ENCODE measurements around the gene PSG11.
"Not testable (repeated sequence)": the region's sequence is repeated elsewhere in the genome, so short reads cannot be mapped to it uniquely, and the experiment has no call there.

PSG11 gene

DNA sequence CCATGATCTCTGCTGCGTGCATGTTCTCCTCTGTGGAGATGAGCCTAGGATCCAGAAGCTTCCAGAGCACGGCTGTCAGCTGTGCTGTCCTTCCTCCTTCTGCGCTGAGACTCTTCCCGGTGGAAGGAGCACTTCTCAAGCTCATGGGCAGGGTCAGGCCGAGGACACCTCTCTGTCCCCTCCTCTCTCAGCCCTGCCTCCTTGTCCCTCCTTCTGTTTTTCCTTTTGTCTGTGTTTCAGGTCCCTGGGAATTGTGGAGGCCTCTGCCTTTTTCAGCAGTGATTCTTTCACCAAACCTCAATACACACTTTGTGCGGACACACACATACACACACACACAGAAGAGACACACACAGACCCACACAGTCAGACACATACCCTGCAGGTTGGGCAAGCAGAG lies at the start of gene PSG11:
Gene PSG11, minus strand, starts transcription at position 101 of the 400 bp plus-strand sequence. Its CDS starts 97 bp downstream, at position 4.
- DNase-seq (ENCODE audit: low spot score) = not testable (repeated sequence)

DNA sequence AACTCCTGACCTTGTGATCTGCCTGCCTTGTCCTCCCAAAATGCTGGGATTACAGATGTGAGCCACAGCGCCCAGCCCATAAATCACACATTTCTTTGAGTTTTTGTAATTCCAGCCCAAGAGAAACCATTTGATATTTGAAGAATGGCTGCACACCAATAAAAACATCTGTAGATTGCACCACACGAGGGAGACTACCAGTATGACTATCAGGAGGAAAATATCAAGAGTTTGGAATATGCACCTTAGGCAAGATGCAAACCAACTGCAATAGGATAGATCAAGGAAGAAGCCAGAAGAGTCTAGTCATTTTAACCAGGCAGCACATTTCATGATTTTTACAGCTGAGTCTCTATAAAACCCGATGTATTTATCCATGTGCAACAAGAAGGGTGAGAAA lies 36.1 kb upstream of the PSG11 start:
- DNase-seq (ENCODE audit: low spot score) = not testable (repeated sequence)

DNA sequence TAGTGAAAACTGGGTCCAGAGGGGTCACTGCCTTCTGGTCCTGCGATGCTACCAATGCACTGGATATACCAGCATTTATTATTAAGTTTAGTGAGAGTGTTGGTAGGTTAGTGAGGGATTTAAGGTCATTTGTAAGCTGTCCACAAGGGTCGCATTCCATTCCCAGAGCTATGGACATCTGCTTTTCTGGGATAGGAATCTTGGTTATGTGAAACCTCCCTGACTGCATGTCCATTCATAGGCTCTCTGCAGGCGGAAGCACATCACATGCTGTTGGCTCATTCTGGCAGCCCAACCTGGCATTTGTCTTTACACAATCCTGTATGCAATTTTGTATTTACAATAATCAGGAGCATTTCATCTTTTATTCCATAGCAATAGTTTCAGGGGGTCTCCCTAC lies 35.1 kb upstream of the PSG11 start:
- DNase-seq (ENCODE audit: low spot score) = not testable (repeated sequence)

DNA sequence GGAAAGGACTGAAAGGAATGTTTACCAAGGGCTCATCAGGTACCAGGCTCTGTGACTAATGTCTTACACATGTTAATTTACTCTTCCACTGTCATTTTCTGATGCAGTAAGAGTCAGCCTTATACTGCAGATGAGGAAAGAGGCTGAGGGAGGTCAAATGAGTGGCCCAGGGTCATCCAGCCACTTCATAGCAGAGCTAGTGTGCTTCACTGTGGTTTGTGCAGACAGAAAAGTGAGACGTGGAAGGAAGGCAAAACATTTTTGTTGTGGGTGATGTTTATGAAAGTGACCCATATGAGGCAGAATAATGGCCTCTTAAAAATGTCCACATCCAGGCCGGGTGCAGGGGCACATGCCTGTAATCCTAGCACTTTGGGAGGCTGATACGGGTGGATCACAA lies 34.0 kb upstream of the PSG11 start:
- DNase-seq (ENCODE audit: low spot score) = not testable (repeated sequence)

DNA sequence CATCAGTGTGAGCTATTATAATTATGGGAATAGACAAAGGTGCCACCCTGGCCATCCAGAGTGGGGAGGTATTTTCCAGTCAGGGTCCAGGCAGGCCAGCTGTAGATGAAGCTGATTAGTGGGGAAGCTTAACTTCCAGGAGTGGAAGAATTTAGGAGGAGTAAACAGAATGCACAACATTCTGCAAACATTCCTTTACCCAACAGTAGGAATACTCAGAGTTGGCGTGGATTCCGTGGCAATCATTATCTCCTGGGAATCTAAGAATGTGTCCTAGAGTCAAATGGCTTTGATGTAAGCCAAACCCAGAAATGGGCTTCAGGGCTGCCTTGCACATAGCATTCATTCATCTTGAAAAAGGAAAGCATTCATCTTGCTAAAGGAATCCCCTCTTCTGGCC lies 33.2 kb upstream of the PSG11 start:
- DNase-seq (ENCODE audit: low spot score) = not testable (repeated sequence)

DNA sequence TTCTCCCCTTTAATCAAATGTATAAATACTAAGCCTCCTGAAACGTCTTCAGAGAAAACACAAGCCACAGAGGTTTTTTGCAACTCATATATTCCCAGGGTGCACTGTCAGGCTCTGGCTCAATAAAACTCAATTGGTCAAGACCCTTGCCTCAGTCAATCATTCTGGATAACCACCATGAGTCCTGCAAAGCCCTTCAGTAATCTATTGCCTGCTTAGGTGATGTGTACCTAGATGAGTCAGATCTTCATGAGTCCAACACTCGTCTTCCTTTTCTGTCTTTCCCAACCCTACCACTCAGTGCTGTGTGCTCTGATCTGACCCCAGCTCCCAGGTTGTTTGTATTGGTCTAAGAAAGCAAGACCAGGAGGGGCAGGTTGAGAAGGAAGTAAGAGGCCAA lies 32.2 kb upstream of the PSG11 start:
- not testable (repeated sequence) for DNase-seq (ENCODE audit: low spot score)

DNA sequence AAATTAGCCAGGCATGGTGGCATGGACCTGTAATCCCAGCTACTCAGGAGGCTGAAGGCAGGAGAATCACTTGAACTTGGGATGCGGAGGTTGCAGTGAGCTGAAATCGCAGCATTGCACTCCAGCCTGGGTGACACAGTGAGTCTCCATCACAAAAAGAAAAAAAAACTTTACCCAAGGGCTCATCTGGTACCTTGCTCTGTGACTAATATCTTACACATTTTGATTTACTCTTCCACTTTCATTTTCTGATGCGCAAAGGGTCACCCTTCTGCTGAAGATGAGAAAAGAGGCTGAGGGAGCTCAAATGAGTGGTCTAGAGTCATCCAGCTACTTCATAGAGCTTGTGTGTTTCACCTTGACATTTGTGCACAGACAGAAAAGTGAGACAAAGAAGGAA lies 21.7 kb upstream of the PSG11 start:
- DNase-seq (ENCODE audit: low spot score) = not testable (repeated sequence)

DNA sequence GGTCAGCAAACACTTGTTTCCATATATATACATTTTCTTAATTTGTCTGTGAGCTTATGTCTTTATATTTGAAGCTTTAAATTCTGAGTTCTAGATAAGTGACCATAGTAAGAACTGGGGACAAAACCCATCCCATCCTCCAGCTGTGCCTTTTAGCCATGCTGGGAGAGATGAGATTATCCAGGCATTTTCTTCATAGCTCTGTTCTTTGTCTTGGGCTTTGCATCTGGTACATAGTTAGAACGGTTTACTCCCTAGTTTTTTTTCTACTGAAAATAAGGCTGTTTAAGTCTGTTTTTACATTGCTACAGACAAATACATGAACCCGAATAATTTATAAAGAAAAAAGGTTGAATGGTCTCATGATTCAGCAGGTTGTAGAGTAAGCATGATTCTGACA lies 20.3 kb upstream of the PSG11 start:
- DNase-seq (ENCODE audit: low spot score) = not testable (repeated sequence)

DNA sequence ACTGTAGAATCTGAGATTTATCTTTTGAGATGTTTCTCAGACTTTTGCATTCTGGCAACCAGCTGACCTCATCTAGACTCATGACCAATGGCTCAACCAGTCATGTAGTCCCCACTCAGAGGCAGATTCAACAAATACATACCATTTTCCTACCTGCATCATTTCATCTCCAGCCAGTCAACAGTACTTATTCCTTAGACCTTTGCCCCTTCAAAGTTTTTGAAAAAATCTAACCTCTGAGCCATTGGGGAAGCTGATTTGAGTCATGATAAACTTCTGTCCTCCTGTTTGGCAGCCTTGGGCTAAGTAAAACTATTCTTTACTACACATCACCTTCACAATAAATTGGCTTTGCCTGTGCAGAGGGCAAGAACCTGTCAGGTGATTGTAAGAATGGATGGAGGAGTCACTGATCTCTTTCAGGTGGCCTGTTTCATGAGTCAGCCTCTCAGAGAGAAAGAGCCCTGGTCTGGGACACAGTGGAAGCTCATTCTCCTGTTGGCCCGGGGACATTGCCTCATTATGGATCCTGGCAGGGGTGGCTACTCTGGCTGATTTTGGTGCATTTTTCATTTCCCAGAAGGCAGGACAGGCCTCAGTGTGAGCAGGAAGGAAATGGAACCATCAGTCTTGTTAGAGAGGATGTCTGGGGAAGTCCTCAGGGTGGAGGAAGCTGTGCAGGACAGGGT lies 17.4 kb upstream of the PSG11 start:
- DNase-seq (ENCODE audit: low spot score) = not testable (repeated sequence)

DNA sequence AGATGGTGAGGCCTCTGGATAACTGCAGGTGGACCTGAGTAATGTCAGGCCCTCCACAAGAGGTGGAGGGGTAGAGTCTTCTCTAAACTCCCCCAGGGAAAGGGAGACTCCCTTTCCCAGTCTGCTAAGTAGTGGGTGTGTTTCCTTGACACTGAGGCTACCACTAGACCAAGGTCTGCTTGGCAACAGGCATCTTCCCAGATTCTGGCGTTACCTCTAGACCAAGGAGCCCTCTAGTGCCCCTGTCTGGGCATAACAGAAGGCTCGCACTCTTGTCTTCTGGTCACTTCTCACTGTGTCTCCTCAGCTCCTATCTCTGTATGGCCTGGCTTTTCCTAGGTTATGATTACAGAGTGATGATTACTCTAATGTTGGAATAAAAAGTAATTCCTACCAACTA lies 5.4 kb upstream of the PSG11 start:
- DNase-seq (ENCODE audit: low spot score) = not testable (repeated sequence)

DNA sequence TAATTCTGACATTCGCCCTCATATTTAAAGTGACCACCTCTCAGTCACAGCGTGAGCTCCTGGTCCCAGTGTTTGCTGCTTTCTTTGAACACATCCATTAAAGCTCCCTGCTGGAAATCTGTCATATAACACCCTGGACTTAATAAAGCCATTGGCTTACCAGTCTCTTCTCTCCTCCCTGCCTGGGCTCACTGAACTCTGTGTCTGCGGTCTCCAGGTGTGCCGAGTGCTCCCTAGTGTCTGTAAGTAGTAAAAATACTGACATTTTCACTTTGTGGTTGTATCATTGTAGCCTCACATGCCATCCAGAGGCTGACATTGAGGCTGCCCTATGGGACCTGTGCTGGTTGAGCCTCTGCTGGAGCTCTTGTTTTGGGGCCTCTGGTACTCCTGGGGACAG lies 2.6 kb upstream of the PSG11 start:
- no peak for DNase-seq (ENCODE audit: low spot score)

DNA sequence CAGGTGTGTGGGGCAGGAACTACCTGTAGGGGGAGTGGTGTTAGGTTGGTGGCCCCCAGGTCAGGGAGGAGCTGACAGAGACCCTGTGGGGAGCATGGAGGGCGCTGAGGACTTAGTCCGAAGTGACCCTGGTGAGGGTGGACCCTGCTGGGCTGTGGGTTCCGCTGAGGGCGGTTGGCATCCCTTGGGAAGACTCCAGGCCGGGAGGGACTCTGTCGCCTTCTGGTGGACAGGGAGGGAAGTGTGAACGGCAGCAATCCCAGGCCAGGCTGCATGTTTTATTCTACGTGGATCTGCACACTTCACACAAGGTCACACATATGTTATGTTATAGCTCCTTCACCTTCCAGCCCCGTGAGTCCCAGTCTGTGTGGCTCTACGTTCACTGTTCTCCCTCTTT lies 1.7 kb upstream of the PSG11 start:
- not testable (repeated sequence) for DNase-seq (ENCODE audit: low spot score)

DNA sequence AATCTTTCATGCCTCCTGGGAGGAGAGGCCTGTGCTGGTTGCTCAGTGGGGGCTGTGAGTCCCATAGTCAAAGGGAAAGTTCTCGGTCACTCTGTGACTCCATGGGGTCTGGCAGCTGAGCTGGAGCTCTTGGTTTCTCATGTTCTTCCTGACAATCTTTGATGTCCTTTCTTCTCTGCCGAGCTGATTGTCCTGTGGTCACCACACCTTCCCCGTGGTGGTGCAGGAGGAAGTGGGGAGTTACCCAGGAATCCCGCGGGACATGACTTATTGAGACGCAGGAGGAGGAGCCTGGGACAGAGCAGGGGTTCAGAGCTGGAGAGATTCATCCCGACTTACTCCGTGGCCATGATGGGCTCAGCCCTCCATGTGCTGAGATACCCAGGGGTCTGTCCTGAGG lies 792 bp upstream of the PSG11 start:
- DNase-seq (ENCODE audit: low spot score) = not testable (repeated sequence)

DNA sequence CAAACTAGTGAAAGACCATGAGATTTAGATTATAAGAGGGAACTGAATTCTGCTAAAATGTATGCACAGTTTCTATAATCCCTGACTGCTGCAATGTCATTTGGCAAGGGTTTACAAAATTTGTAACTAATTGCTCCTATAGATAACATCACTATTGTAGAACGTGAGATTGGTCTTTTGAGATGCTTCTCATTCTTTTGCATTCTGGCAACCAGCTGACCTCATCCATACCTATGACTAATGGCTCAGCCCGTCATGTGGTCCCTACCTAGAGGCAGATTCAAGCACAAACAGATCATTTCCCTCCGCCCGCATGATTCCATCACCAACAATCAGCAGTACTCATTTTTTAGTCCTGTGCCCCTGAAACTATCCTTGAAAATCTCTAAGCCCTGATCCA lies 4.2 kb downstream of the PSG11 start:
- not testable (repeated sequence) for DNase-seq (ENCODE audit: low spot score)

DNA sequence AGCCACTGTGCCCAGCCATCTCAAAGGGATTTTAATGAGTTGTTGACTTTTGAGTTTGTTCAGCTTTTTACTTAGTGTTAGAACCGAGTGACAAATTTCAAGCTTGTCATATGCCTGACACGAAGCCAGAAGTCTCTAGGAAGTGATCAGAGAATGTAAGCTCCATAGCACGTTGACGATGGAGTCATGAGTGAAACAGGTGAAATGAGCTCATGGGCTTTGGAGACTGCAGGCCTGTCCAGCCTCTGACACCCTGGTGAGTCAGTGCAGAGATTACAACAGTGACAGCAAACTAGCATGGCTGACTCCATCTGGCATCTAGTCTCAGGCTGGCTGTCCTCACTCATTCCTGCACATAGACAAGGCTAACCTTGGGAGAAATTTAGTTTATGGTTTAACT lies 4.6 kb downstream of the PSG11 start:
- DNase-seq (ENCODE audit: low spot score) = not testable (repeated sequence)

DNA sequence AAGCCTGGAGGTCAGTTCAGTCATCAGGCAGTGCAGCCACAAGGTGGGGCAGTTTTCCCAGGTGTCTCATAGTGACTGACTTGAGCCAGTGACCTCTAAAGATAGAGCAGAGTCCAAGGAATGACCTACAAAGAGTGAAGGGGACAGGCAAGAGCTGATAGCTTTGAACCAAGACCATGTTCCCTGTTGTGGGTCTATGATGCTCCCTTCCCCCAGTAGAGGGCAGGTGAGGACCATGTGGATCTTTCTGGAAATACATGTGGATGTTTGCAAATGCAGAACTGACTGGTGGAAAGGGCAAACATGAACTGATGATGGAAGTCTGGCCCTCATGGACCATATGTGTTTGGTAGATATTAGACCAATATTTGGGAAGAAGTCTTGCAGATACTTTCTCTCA lies 6.7 kb downstream of the PSG11 start:
- DNase-seq (ENCODE audit: low spot score) = not testable (repeated sequence)

DNA sequence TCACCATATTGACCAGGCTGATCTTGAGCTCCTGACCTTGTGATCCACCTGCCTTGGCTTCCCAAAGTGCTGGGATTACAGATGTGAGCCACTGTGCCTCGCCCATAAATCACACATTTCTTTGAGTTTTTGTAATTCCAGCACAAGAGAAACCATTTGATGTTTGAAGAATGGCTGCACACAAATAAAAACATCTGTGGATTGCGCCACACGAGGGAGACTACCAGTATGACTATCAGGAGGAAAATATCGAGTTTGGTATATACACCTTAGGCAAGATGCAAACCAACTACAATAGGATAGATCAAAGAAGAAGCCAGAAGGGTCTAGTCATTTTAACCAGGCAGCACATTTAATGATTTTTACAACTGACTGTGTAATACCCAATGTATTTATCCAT lies 20.4 kb downstream of the PSG11 start:
- not testable (repeated sequence) for DNase-seq (ENCODE audit: low spot score)

DNA sequence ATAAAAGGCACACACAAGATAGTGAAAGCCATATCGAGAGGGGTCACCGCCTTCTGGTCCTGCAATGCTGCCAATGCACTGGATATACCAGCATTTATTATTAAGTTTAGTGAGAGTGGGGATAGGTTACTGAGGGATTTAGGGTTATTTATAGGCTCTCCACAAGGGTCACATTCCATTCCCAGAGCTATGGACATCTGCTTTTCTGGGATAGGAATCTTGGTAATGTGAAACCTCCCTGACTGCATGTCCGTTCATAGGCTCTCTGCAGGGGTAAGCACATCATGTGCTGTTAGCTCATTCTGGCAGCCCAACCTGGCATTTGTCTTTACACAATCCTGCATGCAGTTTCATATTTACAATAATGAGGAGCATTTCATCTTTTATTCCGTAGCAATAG lies 21.4 kb downstream of the PSG11 start:
- DNase-seq (ENCODE audit: low spot score) = not testable (repeated sequence)

DNA sequence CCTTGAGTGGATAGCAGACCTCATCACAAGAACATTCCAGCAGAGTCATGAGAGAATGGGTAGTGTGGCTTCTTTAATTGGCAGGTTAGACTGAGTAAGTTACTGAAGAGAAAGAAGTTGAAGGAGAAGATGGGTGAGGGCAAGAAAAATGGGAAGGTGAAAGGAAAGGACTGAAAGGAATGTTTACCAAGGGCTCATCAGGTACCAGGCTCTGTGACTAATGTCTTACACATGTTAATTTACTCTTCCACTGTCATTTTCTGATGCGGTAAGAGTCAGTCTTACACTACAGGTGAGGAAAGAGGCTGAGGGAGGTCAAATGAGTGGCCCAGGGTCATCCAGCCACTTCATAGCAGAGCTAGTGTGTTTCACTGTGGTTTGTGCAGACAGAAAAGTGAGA lies 22.6 kb downstream of the PSG11 start:
- not testable (repeated sequence) for DNase-seq (ENCODE audit: low spot score)

DNA sequence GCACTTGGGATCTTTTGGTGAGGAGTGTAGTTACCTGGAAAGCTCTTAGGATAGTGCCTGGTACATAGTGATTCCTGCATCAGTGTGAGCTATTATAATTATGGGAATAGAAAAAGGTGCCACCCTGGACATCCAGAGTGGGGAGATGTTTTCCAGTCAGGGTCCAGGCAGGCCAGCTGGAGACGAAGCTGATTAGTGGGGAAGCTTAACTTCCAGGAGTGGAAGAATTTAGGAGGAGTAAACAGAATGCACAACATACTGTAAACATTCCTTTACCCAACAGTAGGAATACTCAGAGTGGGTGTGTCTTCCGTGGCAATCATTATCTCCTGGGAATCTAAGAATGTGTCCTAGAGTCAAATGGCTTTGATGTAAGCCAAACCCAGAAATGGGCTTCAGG lies 23.3 kb downstream of the PSG11 start:
- DNase-seq (ENCODE audit: low spot score) = not testable (repeated sequence)

DNA sequence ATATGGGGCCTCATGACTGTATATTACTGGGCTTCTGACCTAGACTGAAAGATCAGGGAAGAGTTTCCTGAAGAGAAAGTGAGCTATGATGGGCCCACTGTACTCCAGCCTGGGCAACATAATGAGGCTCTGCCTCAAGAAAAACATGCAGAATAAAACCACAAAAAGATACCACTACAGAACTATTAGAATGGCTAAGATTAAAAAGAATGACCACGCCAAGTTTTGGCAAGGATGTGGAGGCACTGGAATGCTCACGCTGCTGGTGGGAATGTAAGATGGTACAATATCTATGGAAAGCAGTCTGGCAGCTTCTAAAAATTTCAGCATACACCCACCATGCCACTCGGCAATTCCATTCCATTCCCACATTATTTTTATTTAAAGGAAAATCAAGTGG lies 30.1 kb downstream of the PSG11 start:
- DNase-seq (ENCODE audit: low spot score) = not testable (repeated sequence)

DNA sequence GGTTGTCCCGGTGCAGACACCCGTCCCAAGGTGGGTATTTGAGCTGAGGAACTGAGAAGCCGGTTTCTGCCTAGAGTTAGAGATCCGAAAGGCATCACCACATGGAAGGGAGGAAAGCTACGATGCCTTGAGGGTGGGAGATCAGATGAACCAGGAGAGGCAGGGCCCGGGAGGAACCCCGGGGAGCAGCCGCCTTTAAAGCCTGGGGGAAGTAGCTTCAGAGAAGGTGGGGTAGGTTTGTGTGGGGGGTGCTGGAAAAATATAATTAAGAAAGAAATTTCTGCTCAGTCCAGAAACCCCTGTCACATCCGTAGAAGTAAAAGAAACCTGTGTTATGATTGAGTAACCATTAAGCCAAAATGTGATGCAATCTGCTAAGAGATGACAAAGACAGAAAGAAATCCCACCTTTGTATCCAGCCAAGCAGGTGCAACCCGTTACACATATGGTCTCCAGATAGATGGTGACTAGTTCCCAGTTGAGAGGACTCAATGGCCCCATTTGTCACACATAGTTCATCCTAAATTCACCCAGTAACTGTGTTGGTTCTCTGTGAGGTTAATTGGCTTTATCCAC lies 34.2 kb downstream of the PSG11 start:
- not testable (repeated sequence) for DNase-seq (ENCODE audit: low spot score)

DNA sequence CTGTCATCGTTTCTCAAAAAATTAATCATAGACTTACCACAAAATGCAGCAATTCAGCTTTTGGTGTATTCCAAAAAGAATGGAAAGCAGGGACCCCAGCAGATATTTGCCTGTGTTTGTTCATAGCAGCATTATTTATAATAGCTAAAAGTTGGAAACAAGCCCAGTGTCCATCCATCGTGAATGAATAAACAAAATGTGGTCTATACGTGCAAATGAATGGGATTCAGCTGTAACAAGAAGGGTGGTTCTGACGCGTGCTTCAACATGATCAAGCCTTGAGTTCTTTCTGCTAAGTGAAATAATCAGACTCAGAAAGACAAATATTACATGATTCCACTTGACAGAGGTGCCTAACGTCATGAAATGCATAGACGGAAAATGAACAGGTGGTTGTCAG lies 36.4 kb downstream of the PSG11 start:
- DNase-seq (ENCODE audit: low spot score) = no peak

DNA sequence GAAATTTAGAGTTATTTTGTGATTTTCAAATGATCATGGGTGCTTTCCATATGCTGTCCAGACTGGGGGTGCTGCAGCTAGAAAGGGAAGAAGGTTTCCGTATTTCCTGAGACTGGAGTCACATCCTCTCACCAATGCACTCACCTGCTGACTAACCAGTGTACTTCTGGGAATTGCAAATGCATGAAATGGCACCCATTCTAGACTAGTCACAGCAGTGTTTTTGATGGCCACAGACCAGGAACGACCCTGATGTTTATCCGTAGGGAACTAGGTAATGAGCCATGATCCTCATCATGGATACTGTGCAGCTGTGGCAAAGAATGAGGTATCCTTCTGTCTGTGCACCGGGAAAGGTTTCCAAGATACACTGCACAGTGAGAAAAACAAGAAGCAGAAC lies 37.1 kb downstream of the PSG11 start:
- DNase-seq (ENCODE audit: low spot score) = not testable (repeated sequence)

All from pons (tissue), 1 donor.